H9 (cell line): Measurements from ENCODE around the gene PXK. TPM values are rescaled to one million over a fixed set of nuclear protein-coding genes. Genes with fewer than 3 reads are reported as not detected.
A peak's percentile ranks its signal among the peaks of the same experiment; 100 is the strongest.
"Not testable (repeated sequence)": the region's sequence is repeated elsewhere in the genome, so short reads cannot be mapped to it uniquely, and the experiment has no call there.

Source experiments
- DNase-seq: peaks from one replicate; pipeline ENCODE4 v3.0.0-alpha.2; 2017
- H2AFZ ChIP-seq: one replicate; pipeline ENCODE4 v1.6.1; 2013; ENCODE audit warnings: mild to moderate bottlenecking, low read length, control low read depth, moderate library complexity
- H2AK5ac ChIP-seq: 2 replicates; pipeline ENCODE4 v1.6.1; 2013; ENCODE audit warnings: low read length, control low read depth, mixed read lengths; ENCODE audit not compliant: insufficient read length
- H2BK120ac ChIP-seq: one replicate; pipeline ENCODE4 v1.6.1; 2013; ENCODE audit warnings: low read depth, mild to moderate bottlenecking, low read length, control low read depth, inconsistent platforms; ENCODE audit not compliant: poor library complexity, severe bottlenecking
- H2BK12ac ChIP-seq: 2 replicates; pipeline ENCODE4 v1.6.1; 2013; ENCODE audit warnings: low read length, control low read depth, mixed read lengths, low read depth; ENCODE audit not compliant: insufficient read length
- H2BK15ac ChIP-seq: 2 replicates; pipeline ENCODE4 v1.6.1; 2013; ENCODE audit warnings: low read depth, low read length, control low read depth
- H2BK20ac ChIP-seq: one replicate; pipeline ENCODE4 v1.6.1; 2013; ENCODE audit warnings: low read depth, mild to moderate bottlenecking, low read length, control low read depth, inconsistent platforms; ENCODE audit not compliant: poor library complexity, severe bottlenecking
- H2BK5ac ChIP-seq: 2 replicates; pipeline ENCODE4 v1.6.1; 2013; ENCODE audit warnings: low read length, control low read depth, mixed read lengths; ENCODE audit not compliant: insufficient read length
- H3K14ac ChIP-seq: 2 replicates; pipeline ENCODE4 v1.6.1; 2013; ENCODE audit warnings: low read length, control low read depth; ENCODE audit not compliant: insufficient read depth
- H3K18ac ChIP-seq: 2 replicates; pipeline ENCODE4 v1.6.1; 2013; ENCODE audit warnings: low read depth, mild to moderate bottlenecking, mixed read lengths, low read length, control low read depth; ENCODE audit not compliant: insufficient read length
- H3K23ac ChIP-seq: 2 replicates; pipeline ENCODE4 v1.6.1; 2013; ENCODE audit warnings: low read length, control low read depth, mixed read lengths, low read depth; ENCODE audit not compliant: insufficient read length
- H3K23me2 ChIP-seq: 2 replicates; pipeline ENCODE4 v1.6.1; 2013; ENCODE audit warnings: low read depth, mild to moderate bottlenecking, mixed read lengths, low read length, control low read depth; ENCODE audit not compliant: insufficient read length, poor library complexity, severe bottlenecking
- H3K27ac ChIP-seq: 2 replicates; pipeline ENCODE4 v1.5.1; 2013; ENCODE audit warnings: low read length, control low read depth, mixed read lengths, low read depth; ENCODE audit not compliant: insufficient read length
- H3K27me3 ChIP-seq: 2 replicates; pipeline ENCODE4 v1.6.1; 2013; ENCODE audit warnings: low read length, control low read depth, inconsistent platforms; ENCODE audit not compliant: insufficient read depth
- H3K4ac ChIP-seq: 2 replicates; pipeline ENCODE4 v1.6.1; 2013; ENCODE audit warnings: low read depth, mild to moderate bottlenecking, control low read depth, inconsistent platforms, low read length, moderate library complexity
- H3K4me1 ChIP-seq: 2 replicates; pipeline ENCODE4 v1.6.1; 2013; ENCODE audit warnings: low read length, control low read depth, inconsistent platforms; ENCODE audit not compliant: insufficient read depth
- H3K4me2 ChIP-seq: 2 replicates; pipeline ENCODE4 v1.6.1; 2013; ENCODE audit warnings: low read length, control low read depth, mixed read lengths; ENCODE audit not compliant: insufficient read length, insufficient read depth
- H3K56ac ChIP-seq: 2 replicates; pipeline ENCODE4 v1.6.1; 2013; ENCODE audit warnings: low read depth, mild to moderate bottlenecking, mixed read lengths, low read length, control low read depth; ENCODE audit not compliant: insufficient read length
- H3K79me1 ChIP-seq: 2 replicates; pipeline ENCODE4 v1.6.1; 2013; ENCODE audit warnings: low read depth, mild to moderate bottlenecking, moderate library complexity, low read length, control low read depth, inconsistent platforms; ENCODE audit not compliant: insufficient read depth, poor library complexity, severe bottlenecking
- H3K79me2 ChIP-seq: 2 replicates; pipeline ENCODE4 v1.6.1; 2013; ENCODE audit warnings: low read length, control low read depth, inconsistent platforms; ENCODE audit not compliant: insufficient read depth
- H3K9ac ChIP-seq: 2 replicates; pipeline ENCODE4 v1.6.1; 2013; ENCODE audit warnings: low read length, control low read depth, mixed read lengths; ENCODE audit not compliant: insufficient read length; ENCODE audit errors: extremely low read depth
- H3K9me3 ChIP-seq: one replicate; pipeline ENCODE4 v1.6.1; 2013; ENCODE audit warnings: low read depth, low read length, inconsistent platforms; ENCODE audit not compliant: control insufficient read depth
- H3T11ph ChIP-seq: one replicate; pipeline ENCODE4 v1.6.1; 2013; ENCODE audit warnings: mild to moderate bottlenecking, low read length, control low read depth, inconsistent platforms
- H4K20me1 ChIP-seq: one replicate; pipeline ENCODE4 v1.6.1; 2013; ENCODE audit not compliant: control insufficient read depth, insufficient read length, insufficient read depth
- H4K5ac ChIP-seq: 2 replicates; pipeline ENCODE4 v1.6.1; 2013; ENCODE audit warnings: low read depth, mild to moderate bottlenecking, mixed read lengths, low read length, control low read depth; ENCODE audit not compliant: insufficient read length
- H4K8ac ChIP-seq: replicated peaks from 2 replicates; pipeline ENCODE4 v1.6.1; 2013; ENCODE audit warnings: low read length, control low read depth, mixed read lengths, low read depth; ENCODE audit not compliant: insufficient read length
- H4K91ac ChIP-seq: 2 replicates; pipeline ENCODE4 v1.6.1; 2013; ENCODE audit warnings: low read depth, mild to moderate bottlenecking, moderate library complexity, mixed read lengths, low read length, control low read depth; ENCODE audit not compliant: insufficient read length
- H3K27ac Mint-ChIP-seq, 3 experiments: 2 replicates in 2 of 3; 3 replicates in 1 of 3; pipeline ENCODE4 v1.8.0; 2020 to 2021; ENCODE audit warnings: mixed read lengths in 3 of 3, mild to moderate bottlenecking in 1 of 3, moderate library complexity in 1 of 3
- H3K27me3 Mint-ChIP-seq: 2 replicates; pipeline ENCODE4 v1.8.0; 2021; ENCODE audit warnings: low read depth, mild to moderate bottlenecking, moderate library complexity, mixed read lengths
- H3K36me3 Mint-ChIP-seq, 3 experiments: 2 replicates in 2 of 3; 3 replicates in 1 of 3; pipeline ENCODE4 v1.8.0; 2020 to 2021; ENCODE audit warnings: low read depth in 3 of 3, mixed read lengths in 3 of 3; ENCODE audit not compliant: insufficient read depth in 1 of 3
- H3K4me1 Mint-ChIP-seq, 2 experiments: 2 replicates each; pipeline ENCODE4 v1.8.0; 2020; ENCODE audit warnings: mixed read lengths in 2 of 2
- H3K4me3 Mint-ChIP-seq, 2 experiments: 2 replicates in 1 of 2; 3 replicates in 1 of 2; pipeline ENCODE4 v1.8.0; 2020 to 2021; ENCODE audit warnings: mild to moderate bottlenecking in 2 of 2, mixed read lengths in 2 of 2, moderate library complexity in 1 of 2
- H3K9me3 Mint-ChIP-seq, 2 experiments: 2 replicates in 1 of 2; 3 replicates in 1 of 2; pipeline ENCODE4 v1.8.0; 2020; ENCODE audit warnings: mild to moderate bottlenecking in 2 of 2, mixed read lengths in 2 of 2, moderate library complexity in 1 of 2
- WGBS: extraction: QIAGEN DNeasy Blood & Tissue Kit; methylation state at CpG from one replicate; pipeline ENCODE4 v1.1.7; 2013; ENCODE audit warnings: missing lambda C conversion rate, low lambda C conversion rate, mixed read lengths; ENCODE audit not compliant: insufficient read length; ENCODE audit errors: extremely low coverage; 5-methylcytosine and 5-hydroxymethylcytosine counted together
- total RNA-seq: library from RNA; stranded (reverse); gene quantifications from 2 replicates; pipeline ENCODE4 v1.2.1, GENCODE V29; 2021

The PXK gene
- total RNA-seq, 1 experiment from 2014 or later: 3.3 TPM

DNA sequence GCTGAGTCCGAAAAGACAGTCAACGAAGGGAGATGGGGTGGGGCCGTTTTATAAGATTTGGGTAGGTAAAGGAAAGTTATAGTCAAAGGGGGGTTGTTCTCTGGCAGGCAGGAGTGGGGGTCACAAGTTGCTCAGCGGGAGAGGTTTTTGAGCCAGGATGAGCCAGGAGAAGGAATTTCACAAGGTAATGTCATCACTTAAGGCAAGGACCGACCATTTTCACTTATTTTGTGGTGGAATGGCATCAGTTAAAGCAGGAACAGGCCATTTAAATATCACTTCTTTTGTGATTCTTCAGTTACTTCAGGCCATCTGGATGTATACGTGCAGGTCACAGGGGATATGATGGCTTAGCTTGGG, 108.3 kb downstream of the PXK start:
- H3K4me1 ChIP-seq, H3K27me3 ChIP-seq, H4K8ac ChIP-seq, H3K27ac ChIP-seq, H3K4ac ChIP-seq, H2BK120ac ChIP-seq, H3K79me2 ChIP-seq, H4K20me1 ChIP-seq, H3K14ac ChIP-seq, H3K4me2 ChIP-seq, H3K4me3 Mint-ChIP-seq, H3K36me3 Mint-ChIP-seq, H2AK5ac ChIP-seq, H3K18ac ChIP-seq, H2BK20ac ChIP-seq, H3K27me3 Mint-ChIP-seq, H3K79me1 ChIP-seq, H4K91ac ChIP-seq, H2BK5ac ChIP-seq, H2BK15ac ChIP-seq, H3K56ac ChIP-seq, DNase-seq, H3K9me3 ChIP-seq, H3K9me3 Mint-ChIP-seq, H2AFZ ChIP-seq, H4K5ac ChIP-seq, H3K9ac ChIP-seq, H2BK12ac ChIP-seq, H3K23ac ChIP-seq, H3T11ph ChIP-seq, H3K23me2 ChIP-seq: not testable (repeated sequence)
- Mint-ChIP-seq H3K4me1 (peaks cover 31 to 40% of the 10 kb centered on the region in 2 experiments), H3K27ac (peak overlapping the region in 2 of 3 experiments; percentile 9 to 62; a peak in 3 of 7 replicates)
- WGBS: no CpG with 5 or more reads among the region's 6 CpGs
